Measurements from ENCODE around the gene BMP2K. TPM values are rescaled to one million over a fixed set of nuclear protein-coding genes. Genes with fewer than 3 reads are reported as not detected.
A peak's percentile ranks its signal among the peaks of the same experiment; 100 is the strongest.

The BMP2K gene
- total RNA-seq, 1 donor from 2014 or later: 121 TPM

- DNase-seq (ENCODE audit: low read depth in 2 of 2): no peak
These were observed 152.7 kb downstream of the BMP2K start for GRCh38 chr4:78928835-78929234.

GRCh38 chr4:78930016-78930629, 154.0 kb downstream of the BMP2K start:
- no peak for DNase-seq (ENCODE audit: low read depth in 2 of 2)

- DNase-seq (ENCODE audit: low read depth in 2 of 2): no peak
These were observed 160.8 kb downstream of the BMP2K start for GRCh38 chr4:78936989-78937388.

- DNase-seq (ENCODE audit: low read depth in 2 of 2): peak in 1 of 2 donors; percentile 75
These were observed 161.7 kb downstream of the BMP2K start for GRCh38 chr4:78937837-78938236.

- peak in 1 of 2 donors; percentile 42 for DNase-seq (ENCODE audit: low read depth in 2 of 2)
These were observed 162.3 kb downstream of the BMP2K start for GRCh38 chr4:78938474-78938867.

- DNase-seq (ENCODE audit: low read depth in 2 of 2): peak; percentile 87 to 90
These were observed 162.9 kb downstream of the BMP2K start, which contains the start of gene PAQR3 for GRCh38 chr4:78938868-78939666. PAQR3 (minus strand) TSS chr4:78939438; CDS start chr4:78939224, 214 bp downstream.

GRCh38 chr4:78939667-78940008, 163.5 kb downstream of the BMP2K start:
- DNase-seq (ENCODE audit: low read depth in 2 of 2): peak in 1 of 2 donors; percentile 17

- DNase-seq (ENCODE audit: low read depth in 2 of 2): no peak
These were observed 164.6 kb downstream of the BMP2K start for GRCh38 chr4:78940752-78941151.

- DNase-seq (ENCODE audit: low read depth in 2 of 2): no peak
These were observed 168.2 kb downstream of the BMP2K start for GRCh38 chr4:78944381-78944780.

GRCh38 chr4:78945651-78946179, 169.6 kb downstream of the BMP2K start:
- DNase-seq (ENCODE audit: low read depth in 2 of 2): no peak

- no peak for DNase-seq (ENCODE audit: low read depth in 2 of 2)
These were observed 173.6 kb downstream of the BMP2K start for GRCh38 chr4:78949735-78950134.

- peak; percentile 52 to 58 for DNase-seq (ENCODE audit: low read depth in 2 of 2)
These were observed 175.8 kb downstream of the BMP2K start for GRCh38 chr4:78951862-78952472.

- DNase-seq (ENCODE audit: low read depth in 2 of 2): no peak
These were observed 177.1 kb downstream of the BMP2K start for GRCh38 chr4:78953231-78953630.

- peak; percentile 13 to 26 for DNase-seq (ENCODE audit: low read depth in 2 of 2)
These were observed 177.9 kb downstream of the BMP2K start for GRCh38 chr4:78953769-78954666.

- DNase-seq (ENCODE audit: low read depth in 2 of 2): no peak
These were observed 180.8 kb downstream of the BMP2K start for GRCh38 chr4:78956975-78957374.

- DNase-seq (ENCODE audit: low read depth in 2 of 2): no peak
These were observed 184.8 kb downstream of the BMP2K start for GRCh38 chr4:78960926-78961325.

Other genes starting within 250 kb of the BMP2K start
- 23.8 and 49.9 TPM in 2 replicates for gene ANXA3, start 224.6 kb upstream of the BMP2K start, total RNA-seq
- 8.1 and 16.1 TPM in 2 replicates for gene PAQR3, start 163.1 kb downstream of the BMP2K start, total RNA-seq

All from lung microvascular endothelial cell (primary cell).